GM12878 (cell line): ENCODE data around the gene XRCC4. TPM values are rescaled to one million over a fixed set of nuclear protein-coding genes. Genes with fewer than 3 reads are reported as not detected.

Experiments
- ATAC-seq: fragments of 200-7000 bp; cut with Tn5 transposase; 3 replicates; pipeline ENCODE4 v1.9.1; 2020; ENCODE audit warnings: mild to moderate bottlenecking, moderate library complexity
- BruUV-seq: library from RNA; stranded (reverse); fragments of 400-500 nt; replicated peaks from 2 replicates; lab custom pipeline; 2021; lab: Mats Ljungman, UMichigan
- CTCF ChIA-PET: fragments of 300-600 bp; sonication (Branson Sonifier 250); formaldehyde crosslinking; extraction: SDS; loops from one replicate; lab custom pipeline; 2021; ENCODE audit warnings: inconsistent platforms; lab: Yijun Ruan, JAX
- POLR2A ChIA-PET: fragments of 350-600 bp; formaldehyde crosslinking; extraction: SDS; loops from one replicate; lab custom pipeline; 2021; ENCODE audit warnings: inconsistent platforms; lab: Charles Lee
- RAD21 ChIA-PET: fragments of 300-600 bp; sonication (Branson Sonifier 250); formaldehyde crosslinking; loops from one replicate; lab custom pipeline; 2023; ENCODE audit warnings: antibody characterized with exemption; ENCODE audit not compliant: unreplicated experiment; lab: Charles Lee
- SMC1A ChIA-PET: fragments of 300-600 bp; sonication (Branson Sonifier 250); formaldehyde crosslinking; loops from one replicate; lab custom pipeline; 2023; ENCODE audit not compliant: unreplicated experiment, uncharacterized antibody; lab: Charles Lee
- DNase-seq: peaks from one replicate; pipeline ENCODE4 v3.0.0-alpha.2; 2011; ENCODE audit warnings: low read depth, low spot score
- FAIRE-seq: peaks from 3 replicates; lab custom pipeline; 2011; peaks lifted over from hg19 to GRCh38; lab: Jason Lieb, UNC
- H2AFZ ChIP-seq: 2 replicates; pipeline ENCODE4 v1.6.0; 2011; ENCODE audit warnings: low read depth, low read length, control low read depth; ENCODE audit not compliant: control insufficient read depth
- H3K27ac ChIP-seq: 2 replicates; pipeline ENCODE4 v1.5.1; 2011; ENCODE audit warnings: control low read depth; ENCODE audit not compliant: control insufficient read depth, insufficient read depth
- H3K27me3 ChIP-seq, 2 experiments: replicated peaks in 1 of 2; 2 replicates each; pipeline versions ENCODE4 v1.6.0 to v1.6.1; 2011; ENCODE audit warnings: low read length in 1 of 2; ENCODE audit not compliant: control insufficient read depth in 2 of 2, insufficient read depth in 2 of 2
- H3K36me3 ChIP-seq, 2 experiments: 2 replicates each; pipeline ENCODE4 v1.5.1; 2011; ENCODE audit warnings: low read length in 1 of 2; ENCODE audit not compliant: control insufficient read depth in 2 of 2, insufficient read depth in 2 of 2
- H3K4me1 ChIP-seq: 2 replicates; pipeline ENCODE4 v1.6.1; 2011; ENCODE audit warnings: mild to moderate bottlenecking, low read length, moderate library complexity, mixed read lengths; ENCODE audit not compliant: control insufficient read depth, insufficient read depth
- H3K4me2 ChIP-seq: 2 replicates; pipeline ENCODE4 v1.6.0; 2011; ENCODE audit warnings: control low read depth; ENCODE audit not compliant: control insufficient read depth, insufficient read depth
- H3K4me3 ChIP-seq: fragments of 200-600 bp; sonication (generic); 2 replicates; pipeline ENCODE4 v1.5.1; 2016
- H3K79me2 ChIP-seq: 2 replicates; pipeline ENCODE4 v1.6.0; 2011; ENCODE audit warnings: low read length; ENCODE audit not compliant: control insufficient read depth, insufficient read depth
- H3K9ac ChIP-seq: 2 replicates; pipeline ENCODE4 v1.8.0; 2011; ENCODE audit warnings: low read length, control low read depth, mixed read lengths; ENCODE audit not compliant: control insufficient read depth, insufficient read depth
- H3K9me3 ChIP-seq: replicated peaks from 3 replicates; pipeline ENCODE4 v1.5.1; 2011; ENCODE audit warnings: mild to moderate bottlenecking, low read length; ENCODE audit not compliant: control insufficient read depth, insufficient read depth
- H4K20me1 ChIP-seq: 2 replicates; pipeline ENCODE4 v1.6.0; 2011; ENCODE audit not compliant: control insufficient read depth, insufficient read depth
- BMI1 ChIP-seq: fragments of 450-650 bp; IDR thresholded peaks from 2 replicates; pipeline ENCODE4 v1.6.1; 2016; ENCODE audit warnings: mild to moderate bottlenecking, moderate library complexity, borderline replicate concordance
- CBX5 ChIP-seq: sonication (generic); IDR thresholded peaks from 2 replicates; pipeline ENCODE4 v1.6.1; 2016; ENCODE audit warnings: low read depth, moderate library complexity, mild to moderate bottlenecking, inconsistent platforms
- CTCF ChIP-seq, 3 experiments: IDR thresholded peaks in 2 of 3; conservative IDR thresholded peaks in 1 of 3; 2 replicates each; pipeline ENCODE4 v1.5.1; 2011; ENCODE audit warnings: low read depth in 3 of 3, low read length in 3 of 3, mild to moderate bottlenecking in 3 of 3, control low read depth in 2 of 3, moderate library complexity in 2 of 3, inconsistent platforms in 1 of 3, mixed read lengths in 1 of 3; ENCODE audit not compliant: control insufficient read depth in 2 of 3, insufficient read depth in 1 of 3; ENCODE audit errors: extremely low read depth in 1 of 3
- ESRRA ChIP-seq: IDR thresholded peaks from 2 replicates; pipeline ENCODE4 v1.6.1; 2012; ENCODE audit warnings: mild to moderate bottlenecking, low read length, improper control_type of control experiment
- FOXM1 ChIP-seq: IDR thresholded peaks from 2 replicates; pipeline ENCODE4 v1.6.1; 2012; ENCODE audit warnings: low read depth, mild to moderate bottlenecking, inconsistent platforms, low read length, moderate library complexity
- KLF5 ChIP-seq: fragments of 450-650 bp; IDR thresholded peaks from 2 replicates; pipeline ENCODE4 v1.6.1; 2014; ENCODE audit warnings: mild to moderate bottlenecking; ENCODE audit not compliant: partially characterized antibody
- MYC ChIP-seq: IDR thresholded peaks from 2 replicates; pipeline ENCODE4 v1.6.1; 2011; ENCODE audit warnings: mild to moderate bottlenecking, low read length, moderate library complexity, inconsistent platforms; ENCODE audit not compliant: insufficient read depth, insufficient replicate concordance, insufficient read length, severe bottlenecking
- NKRF ChIP-seq: fragments of 450-650 bp; conservative IDR thresholded peaks from 2 replicates; pipeline ENCODE4 v1.6.1; 2017; ENCODE audit warnings: mild to moderate bottlenecking, moderate library complexity
- POLR2AphosphoS2 ChIP-seq: IDR thresholded peaks from 2 replicates; pipeline ENCODE4 v1.6.1; 2011; ENCODE audit warnings: low read depth, mild to moderate bottlenecking, low read length, improper control_type of control experiment, moderate library complexity
- SP1 ChIP-seq: IDR thresholded peaks from one replicate; pipeline ENCODE4 v1.6.1; 2011; ENCODE audit warnings: low read depth, low read length
- SPI1 ChIP-seq: IDR thresholded peaks from 2 replicates; pipeline ENCODE4 v1.6.1; 2011; ENCODE audit warnings: low read depth, mild to moderate bottlenecking, low read length, moderate library complexity, borderline replicate concordance; ENCODE audit not compliant: insufficient read depth
- SUZ12 ChIP-seq: fragments of 200-600 bp; sonication (generic); IDR thresholded peaks from one replicate; pipeline ENCODE4 v1.6.1; 2018; ENCODE audit warnings: antibody characterized with exemption, mild to moderate bottlenecking; ENCODE audit not compliant: unreplicated experiment
- YBX1 ChIP-seq: fragments of 450-650 bp; IDR thresholded peaks from 2 replicates; pipeline ENCODE4 v1.6.1; 2016; ENCODE audit warnings: antibody characterized with exemption
- ZSCAN29 ChIP-seq: fragments of 450-650 bp; IDR thresholded peaks from 2 replicates; pipeline ENCODE4 v1.6.1; 2017; ENCODE audit warnings: mild to moderate bottlenecking, moderate library complexity
- in situ Hi-C: fragments of 300-500 bp; cut with MboI; formaldehyde crosslinking; loops from 9 replicates; pipeline ENCODE4 v1.14.3; 2018; ENCODE audit warnings: mixed read lengths
- intact Hi-C: fragments of 100-400 bp; cut with micrococcal nuclease; formaldehyde crosslinking; loops from one replicate; pipeline ENCODE4 v1.14.2; 2022; ENCODE audit not compliant: unreplicated experiment
- polyA plus RNA-seq, 11 experiments: library from polyadenylated mRNA; depleted of rRNA in 4 of 11; unstranded in 6 of 11; stranded (reverse) in 5 of 11; fragments of >200 nt; fragmentation: Nextera tagmentation in 4 of 11; fragmentation: Illumina TruSeq in 1 of 11; extraction: Ambion mirVana in 4 of 11; extraction: Trizol in 1 of 11; gene quantifications; 1 replicate in 1 of 11; 2 replicates in 10 of 11; pipeline versions ENCODE4 v1.2.1 to v1.2.3, GENCODE V29; 2011 to 2016; ENCODE audit warnings: inconsistent platforms in 2 of 11, missing spikeins in 2 of 11, low read depth in 1 of 11
- total RNA-seq, 4 experiments: library from RNA; depleted of rRNA in 3 of 4; stranded (reverse); fragments of >200 nt in 3 of 4; fragmentation: Illumina TruSeq in 1 of 4; extraction: Trizol in 1 of 4; gene quantifications; 2 replicates each; pipeline versions ENCODE4 v1.2.1 to v1.2.3, GENCODE V29; 2013 to 2021

The XRCC4 gene
- total and polyA plus RNA-seq, 10 of the 15 experiments (the other 5 are each of a cell fraction or from before 2014, with no cell fraction given), result 12.1 to 53.6 (median 25.8) TPM

GRCh38 chr5:83401775-83402174 lies 324.4 kb downstream of the XRCC4 start:
- no peaks in the 10 kb centered on the region for H3K36me3 ChIP-seq
- H3K27me3 ChIP-seq, result no peaks in the 10 kb centered on the region
- TF ChIP-seq SPI1 (no peak), FOXM1 (no peak), CTCF (IDR thresholded peaks at IDR 0.05 in 2 of 3, conservative IDR thresholded peaks at IDR 0.05 in 1 of 3; ENCODE audit: control insufficient read depth in 2 of 3, extremely low read depth in 1 of 3, insufficient read depth in 1 of 3, low read depth in 3 of 3, low read length in 3 of 3) (no peak), SUZ12 (no peak), ZSCAN29 (no peak), SP1 (no peak), KLF5 (no peak), POLR2AphosphoS2 (no peak), NKRF (no peak), CBX5 (no peak), ESRRA (no peak), YBX1 (no peak), BMI1 (no peak), MYC (no peak)
- 0 out of 2 replicates have a peak overlapping the region, but pooled peaks have one; percentile 27 for H3K27ac ChIP-seq
- DNase-seq, result no peak
- H3K9ac ChIP-seq, result no peak overlapping the region
- no peak overlapping the region for H3K4me3 ChIP-seq
- ChIA-PET POLR2A (no interaction called here), CTCF (no interaction called here), RAD21 (interaction anchor here (0.8 to 1.0 kb wide), 2 partner anchors 12 to 28 kb away, joined by 3 to 4 read pairs; no protein-coding TSS in a partner anchor), SMC1A (interaction anchor here (0.7 to 1.6 kb wide), 4 partner anchors 9 to 590 kb away, joined by 3 to 4 read pairs (median 3); no protein-coding TSS in a partner anchor)
- H3K9me3 ChIP-seq, result no peaks in the 10 kb centered on the region
- peaks cover 11% of the 10 kb centered on the region for H3K4me1 ChIP-seq
- BruUV-seq, result no TSS peak
- intact Hi-C loops (no loop called here), in situ Hi-C loops (no loop called here)
- FAIRE-seq, result no peak
- H4K20me1 ChIP-seq, result no peaks in the 10 kb centered on the region
- no peak; the same call in 2 of the 3 replicates for ATAC-seq
- H3K4me2 ChIP-seq, result peak overlapping the region; percentile 12; the same call in 1 of the 2 replicates
- peak overlapping the region; percentile 76; the same call in 1 of the 2 replicates for H2AFZ ChIP-seq
- H3K79me2 ChIP-seq, result no peaks in the 10 kb centered on the region
